Measurements from ENCODE around the gene EGF.
"Not testable (repeated sequence)": the region's sequence is repeated elsewhere in the genome, so short reads cannot be mapped to it uniquely, and the experiment has no call there.

EGF gene

DNA sequence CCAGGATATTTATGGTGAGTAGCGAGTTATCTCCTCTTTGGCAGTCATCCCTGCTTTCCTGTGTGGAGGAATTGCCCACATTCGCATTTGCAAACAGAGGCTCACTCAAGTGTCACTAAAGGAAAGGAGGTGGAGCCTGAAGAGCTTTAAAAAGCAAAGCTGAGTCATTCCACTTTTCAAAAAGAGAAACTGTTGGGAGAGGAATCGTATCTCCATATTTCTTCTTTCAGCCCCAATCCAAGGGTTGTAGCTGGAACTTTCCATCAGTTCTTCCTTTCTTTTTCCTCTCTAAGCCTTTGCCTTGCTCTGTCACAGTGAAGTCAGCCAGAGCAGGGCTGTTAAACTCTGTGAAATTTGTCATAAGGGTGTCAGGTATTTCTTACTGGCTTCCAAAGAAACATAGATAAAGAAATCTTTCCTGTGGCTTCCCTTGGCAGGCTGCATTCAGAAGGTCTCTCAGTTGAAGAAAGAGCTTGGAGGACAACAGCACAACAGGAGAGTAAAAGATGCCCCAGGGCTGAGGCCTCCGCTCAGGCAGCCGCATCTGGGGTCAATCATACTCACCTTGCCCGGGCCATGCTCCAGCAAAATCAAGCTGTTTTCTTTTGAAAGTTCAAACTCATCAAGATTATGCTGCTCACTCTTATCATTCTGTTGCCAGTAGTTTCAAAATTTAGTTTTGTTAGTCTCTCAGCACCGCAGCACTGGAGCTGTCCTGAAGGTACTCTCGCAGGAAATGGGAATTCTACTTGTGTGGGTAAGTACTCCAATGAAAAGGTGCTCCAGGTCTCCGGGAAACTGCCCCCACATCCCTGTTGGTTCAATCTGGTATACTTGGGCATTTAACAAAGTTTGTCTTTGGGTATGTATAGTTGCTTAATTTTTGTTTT lies at the start of gene EGF:
TSS of gene EGF (plus strand) at position 178 of the 890 bp plus-strand sequence. CDS start at position 631, 453 bp downstream.
- DNase-seq (ENCODE audit: low read depth): no peak

DNA sequence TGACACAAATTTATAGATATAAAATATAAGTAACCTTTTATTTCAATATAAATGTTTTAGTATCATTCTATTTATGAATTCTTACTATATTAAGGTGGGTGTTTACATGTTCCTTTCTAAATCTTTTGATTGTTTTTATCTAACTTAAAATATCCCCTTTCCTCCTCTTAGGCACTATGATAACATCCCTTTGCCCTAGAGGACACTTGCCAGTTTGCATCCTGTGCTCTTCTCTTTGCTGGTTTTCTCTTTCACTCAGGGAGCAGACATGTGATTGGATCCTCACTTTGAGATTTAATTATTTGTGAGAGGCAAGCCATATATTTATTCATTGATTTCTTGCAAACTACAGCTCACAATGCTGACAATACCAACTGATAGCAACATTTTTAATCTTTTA lies 48.5 kb upstream of the EGF start:
- no peak for DNase-seq (ENCODE audit: low read depth)

- DNase-seq (ENCODE audit: low read depth): no peak
These were observed 42.6 kb upstream of the EGF start for GRCh38 chr4:109870061-109870460.

GRCh38 chr4:109872065-109872464 lies 40.6 kb upstream of the EGF start:
- no peak for DNase-seq (ENCODE audit: low read depth)

GRCh38 chr4:109872950-109873656 lies 39.6 kb upstream of the EGF start:
- no peak for DNase-seq (ENCODE audit: low read depth)

- no peak for DNase-seq (ENCODE audit: low read depth)
These were observed 38.7 kb upstream of the EGF start for GRCh38 chr4:109873791-109874514.

DNA sequence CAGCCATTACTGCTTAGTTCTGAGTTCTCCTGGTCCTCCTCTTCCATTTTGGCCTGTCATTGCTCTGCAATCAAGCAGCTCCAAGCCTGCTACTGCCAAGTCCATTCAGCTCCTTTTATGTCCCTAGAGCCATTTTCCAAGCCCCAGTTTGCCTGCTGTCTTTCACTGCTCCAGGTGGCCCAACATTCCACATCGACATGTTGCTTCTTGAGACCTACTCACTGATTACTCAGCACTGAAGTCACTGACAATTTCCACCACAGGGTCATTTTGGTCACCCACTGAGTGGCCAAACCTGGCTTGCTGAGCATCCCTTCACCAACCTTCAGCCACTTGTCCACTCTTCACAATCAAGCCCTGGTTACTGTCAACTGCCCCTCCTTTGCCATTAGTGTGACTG lies 37.6 kb upstream of the EGF start:
- no peak for DNase-seq (ENCODE audit: low read depth)

GRCh38 chr4:109875553-109875952 lies 37.1 kb upstream of the EGF start:
- DNase-seq (ENCODE audit: low read depth): not testable (repeated sequence)

- DNase-seq (ENCODE audit: low read depth): no peak
These were observed 35.9 kb upstream of the EGF start for GRCh38 chr4:109876634-109877265.

DNA sequence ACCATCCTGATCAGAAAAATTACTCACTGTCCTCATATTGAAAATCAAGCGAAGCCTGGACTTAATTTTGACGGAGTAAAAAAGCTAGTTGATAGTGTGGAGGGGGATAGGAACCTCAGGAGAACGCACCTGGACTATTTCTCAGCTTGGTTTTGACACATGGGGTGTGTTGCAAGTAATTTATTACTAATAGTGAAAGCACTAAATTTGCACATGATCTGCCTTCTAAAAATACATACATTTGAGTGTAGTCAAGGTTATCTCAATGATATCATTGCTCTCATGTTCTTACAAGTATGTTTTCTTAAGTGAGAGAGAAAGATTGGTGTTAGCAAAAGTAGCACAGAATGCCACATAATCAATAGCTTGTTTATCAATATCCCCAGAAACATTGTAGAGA lies 35.3 kb upstream of the EGF start:
- no peak for DNase-seq (ENCODE audit: low read depth)

DNA sequence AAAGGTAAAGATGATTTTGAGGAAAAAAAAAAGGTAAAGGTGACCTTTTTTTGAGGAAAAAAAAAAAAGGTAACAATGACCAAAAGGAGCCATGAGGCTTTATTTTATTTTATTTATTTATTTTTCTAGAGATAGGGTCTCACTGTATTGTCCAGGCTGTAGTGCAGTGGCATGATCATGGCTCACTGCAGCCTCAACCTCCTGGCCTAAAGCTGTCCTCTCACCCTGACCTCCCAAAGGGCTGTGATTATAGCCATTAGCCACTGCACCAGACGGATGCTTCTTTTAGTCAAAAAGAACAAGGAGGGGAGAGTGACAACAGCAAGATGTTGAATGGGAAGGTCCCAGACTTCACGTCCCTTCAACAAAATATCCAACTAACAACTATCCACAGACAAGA lies 34.3 kb upstream of the EGF start:
- no peak for DNase-seq (ENCODE audit: low read depth)

GRCh38 chr4:109879081-109879480 lies 33.6 kb upstream of the EGF start:
- DNase-seq (ENCODE audit: low read depth): no peak

DNA sequence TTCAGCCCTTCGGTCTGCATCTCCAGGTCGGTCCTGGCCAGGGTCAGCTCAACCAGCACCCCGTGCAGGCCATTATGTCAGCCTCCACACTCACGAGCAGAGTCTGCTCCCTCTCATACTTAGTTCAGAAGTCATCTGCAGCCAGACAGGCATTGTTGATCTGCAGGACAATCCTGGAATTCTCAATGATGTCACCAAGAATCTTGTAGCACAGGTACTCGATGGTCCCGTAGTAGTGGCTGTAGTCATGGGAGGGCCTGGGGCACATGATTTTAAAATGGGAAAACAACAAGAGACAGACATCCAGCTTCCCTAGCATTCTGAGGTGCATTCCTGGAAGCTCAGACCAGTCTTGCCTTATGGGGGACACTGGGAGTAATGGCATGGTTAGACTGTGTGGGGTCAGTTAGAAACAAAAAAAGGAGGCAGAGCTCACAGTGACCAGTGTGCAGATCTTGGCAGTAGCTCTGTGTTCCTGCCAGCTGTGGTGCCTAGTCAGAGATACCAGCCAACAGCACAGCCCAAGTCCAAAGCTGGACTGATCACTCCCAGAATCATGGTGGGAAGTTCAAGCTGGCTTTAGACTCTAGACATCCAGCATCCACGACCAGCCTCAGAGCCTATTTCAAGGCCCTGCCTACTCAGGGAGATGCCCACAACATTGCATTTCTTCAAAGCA lies 32.9 kb upstream of the EGF start:
- no peak for DNase-seq (ENCODE audit: low read depth)

DNA sequence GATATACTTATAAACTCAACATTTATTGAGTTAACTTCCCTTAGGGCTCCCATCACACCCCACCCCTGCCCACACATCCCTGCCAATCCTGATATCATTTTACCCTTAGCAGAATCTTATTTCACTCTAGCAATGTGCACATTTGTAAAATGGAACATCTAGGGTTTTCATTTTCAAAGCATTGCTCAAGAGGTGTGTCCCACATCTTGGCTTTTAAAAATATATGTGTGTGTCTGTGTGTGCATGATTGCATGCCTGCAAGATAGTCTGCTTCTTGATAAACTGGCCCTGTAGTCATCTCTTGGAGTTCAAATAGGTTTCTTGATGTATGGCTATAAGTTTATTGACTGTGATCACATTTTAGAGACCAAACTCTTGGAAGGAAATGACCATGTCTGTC lies 26.4 kb upstream of the EGF start:
- no peak for DNase-seq (ENCODE audit: low read depth)

- no peak for DNase-seq (ENCODE audit: low read depth)
These were observed 25.6 kb upstream of the EGF start for GRCh38 chr4:109887071-109887470.

GRCh38 chr4:109890076-109890475 lies 22.6 kb upstream of the EGF start:
- no peak for DNase-seq (ENCODE audit: low read depth)

DNA sequence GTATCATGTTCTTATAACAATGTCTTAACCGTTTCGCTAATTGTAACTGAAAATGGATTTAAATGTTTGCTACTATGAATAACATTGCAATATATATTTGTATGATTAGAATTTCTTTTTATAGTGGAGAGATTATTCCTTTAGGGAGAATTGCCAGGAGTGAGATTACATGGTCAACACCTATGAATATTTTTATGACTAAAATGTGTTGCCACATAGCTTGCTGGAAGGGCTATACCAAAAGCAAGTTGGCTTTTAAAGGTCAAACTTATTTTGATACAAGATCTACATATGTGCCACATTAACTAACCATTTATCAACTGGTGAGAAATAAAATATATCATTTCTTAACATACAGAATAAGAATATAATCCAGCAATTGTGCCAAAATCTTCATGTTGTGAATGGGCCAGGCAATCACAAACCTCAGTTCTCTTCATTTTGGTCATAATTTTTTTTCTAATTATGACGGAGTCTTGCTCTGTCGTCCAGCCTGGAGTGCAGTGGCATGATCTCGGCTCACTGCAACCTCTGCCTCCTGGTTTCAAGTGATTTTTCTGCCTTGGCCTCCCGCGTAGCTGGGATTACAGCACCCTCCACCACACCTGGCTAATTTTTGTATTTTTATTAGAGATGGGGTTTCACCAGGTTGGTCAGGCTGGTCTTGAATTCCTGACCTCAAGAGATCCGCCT lies 10.0 kb upstream of the EGF start:
- DNase-seq (ENCODE audit: low read depth): no peak

DNA sequence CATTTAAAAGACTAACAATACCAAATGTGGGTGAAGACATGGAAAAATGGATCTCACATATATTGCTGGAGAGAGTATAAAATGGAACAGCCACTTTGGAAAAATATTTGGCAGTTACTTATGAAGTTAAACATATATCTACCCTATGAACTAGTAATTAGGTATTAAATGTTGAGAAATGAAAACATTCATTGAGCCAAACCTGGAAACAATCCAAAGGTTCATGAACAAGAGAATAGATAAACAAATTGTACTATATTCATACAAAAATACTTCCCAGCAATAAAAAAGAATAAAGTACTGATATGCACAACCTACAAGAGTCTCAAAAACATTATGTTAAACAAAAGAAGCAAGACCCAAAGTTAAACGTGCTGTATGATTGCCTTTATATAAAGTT lies 4.0 kb upstream of the EGF start:
- no peak for DNase-seq (ENCODE audit: low read depth)

DNA sequence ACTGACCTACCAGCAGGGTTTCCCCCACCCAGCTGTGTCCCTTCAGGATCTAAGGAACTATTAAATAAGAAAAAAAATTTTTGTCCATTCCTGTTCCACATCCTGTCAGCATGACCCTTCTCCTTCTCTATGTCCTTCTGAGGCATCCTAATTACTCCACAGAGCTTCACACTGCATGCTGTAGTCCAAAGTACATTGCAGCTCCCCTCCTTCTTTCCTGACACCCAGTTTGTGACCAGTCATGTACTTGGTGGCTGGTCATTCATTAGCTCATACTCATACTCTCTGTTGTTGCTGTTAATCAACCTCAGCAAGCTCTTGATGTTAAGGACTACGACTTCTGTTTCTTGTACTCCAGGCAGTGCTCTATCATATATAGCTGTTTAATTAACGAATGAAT lies 2.4 kb upstream of the EGF start:
- DNase-seq (ENCODE audit: low read depth): no peak

DNA sequence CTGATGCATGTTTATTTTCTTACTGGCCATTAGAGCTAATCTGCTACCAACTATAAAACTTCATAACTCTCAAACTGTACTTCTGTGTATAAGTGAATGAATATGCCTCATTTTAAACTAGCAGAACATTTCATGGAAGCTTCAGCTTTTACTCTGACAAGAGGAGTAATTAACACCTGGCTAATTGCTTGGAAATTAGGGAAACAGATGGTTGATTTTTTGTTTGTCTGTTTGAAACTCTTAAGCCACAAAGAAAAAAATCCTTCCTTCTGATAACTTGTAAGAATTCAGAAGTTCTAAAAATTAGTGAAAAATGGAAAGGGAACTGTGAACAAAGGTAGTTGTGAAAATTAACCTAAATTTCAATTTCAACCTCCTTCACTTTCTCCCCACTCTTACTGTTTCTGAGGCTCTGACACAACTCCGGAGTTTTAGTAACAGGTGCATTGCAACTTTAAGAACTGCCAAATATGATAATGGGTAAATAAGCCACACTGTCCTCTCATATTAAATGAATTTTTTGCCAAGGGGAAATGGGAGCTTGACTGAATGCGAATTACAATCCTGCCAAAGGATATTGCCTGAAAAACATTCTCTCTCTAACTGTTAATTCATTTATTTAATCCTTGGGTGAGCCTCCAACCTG lies 1.0 kb downstream of the EGF start:
- DNase-seq (ENCODE audit: low read depth): no peak

DNA sequence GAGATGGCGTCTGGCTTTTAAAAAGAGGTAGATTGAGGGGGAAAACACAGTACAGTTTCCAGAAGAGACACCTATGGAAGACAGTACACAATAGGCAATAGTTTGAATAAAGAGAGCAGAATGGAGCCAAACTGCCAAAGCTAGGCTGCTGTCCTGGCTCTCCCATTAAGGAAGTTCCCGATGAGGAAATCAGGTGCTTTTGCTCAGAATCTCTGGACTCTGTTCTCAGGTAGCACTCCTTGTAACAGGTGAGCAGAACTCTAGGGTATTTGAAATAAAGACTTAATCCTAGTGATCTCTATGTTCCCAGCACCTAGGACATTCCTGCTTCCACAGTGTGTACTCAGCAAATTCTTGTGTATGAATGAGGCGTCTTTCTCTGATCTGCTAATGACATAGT lies 1.6 kb downstream of the EGF start:
- DNase-seq (ENCODE audit: low read depth): no peak

Measured in activated T-cell treated with anti-CD3 and anti-CD28 coated beads for 48 hours (primary cell).